Measurements from ENCODE around the gene PTPRN2. TPM values are rescaled to one million over a fixed set of nuclear protein-coding genes. Genes with fewer than 3 reads are reported as not detected.
"Not testable (repeated sequence)": the region's sequence is repeated elsewhere in the genome, so short reads cannot be mapped to it uniquely, and the experiment has no call there.

The PTPRN2 gene
- total and polyA plus RNA-seq, 2 donors from 2014 or later = 4.8 to 6.2 TPM

DNA sequence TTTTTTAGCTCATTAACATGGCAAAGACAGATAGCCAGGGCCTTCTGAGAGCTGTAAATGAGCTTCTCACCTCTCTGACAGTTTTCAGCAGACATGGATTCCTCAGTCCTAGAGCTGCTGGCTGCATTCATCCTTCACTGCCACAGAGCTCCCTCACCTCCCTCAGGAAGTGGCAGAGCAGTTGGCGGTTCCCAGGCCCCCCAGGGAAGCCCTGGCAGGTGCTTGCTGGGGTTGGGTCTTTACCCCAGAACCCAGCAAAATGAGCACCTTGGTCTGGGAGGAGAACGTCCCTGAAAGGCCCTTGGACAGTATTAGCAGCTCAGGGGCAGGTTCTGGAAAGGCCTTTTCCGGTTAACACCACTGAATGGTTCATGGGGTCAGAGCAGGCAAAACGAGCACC lies 288.0 kb downstream of the PTPRN2 start:
- H3K36me3 ChIP-seq (ENCODE audit: control insufficient read depth in 2 of 3, insufficient read depth in 3 of 3, low read length in 3 of 3) = no peaks in the 10 kb centered on the region
- no peak overlapping the region for H3K27ac ChIP-seq (ENCODE audit: low read depth in 2 of 2, low read length in 2 of 2)
- intact Hi-C loops (cut with DNase I) = no loop called here
- no peaks in the 10 kb centered on the region for H3K27me3 ChIP-seq (ENCODE audit: control insufficient read depth, insufficient read depth, low read length)
- FAIRE-seq (no peak), DNase-seq (peak in 1 of 5 donors; percentile 3)
- TF ChIP-seq, protein P1, sequence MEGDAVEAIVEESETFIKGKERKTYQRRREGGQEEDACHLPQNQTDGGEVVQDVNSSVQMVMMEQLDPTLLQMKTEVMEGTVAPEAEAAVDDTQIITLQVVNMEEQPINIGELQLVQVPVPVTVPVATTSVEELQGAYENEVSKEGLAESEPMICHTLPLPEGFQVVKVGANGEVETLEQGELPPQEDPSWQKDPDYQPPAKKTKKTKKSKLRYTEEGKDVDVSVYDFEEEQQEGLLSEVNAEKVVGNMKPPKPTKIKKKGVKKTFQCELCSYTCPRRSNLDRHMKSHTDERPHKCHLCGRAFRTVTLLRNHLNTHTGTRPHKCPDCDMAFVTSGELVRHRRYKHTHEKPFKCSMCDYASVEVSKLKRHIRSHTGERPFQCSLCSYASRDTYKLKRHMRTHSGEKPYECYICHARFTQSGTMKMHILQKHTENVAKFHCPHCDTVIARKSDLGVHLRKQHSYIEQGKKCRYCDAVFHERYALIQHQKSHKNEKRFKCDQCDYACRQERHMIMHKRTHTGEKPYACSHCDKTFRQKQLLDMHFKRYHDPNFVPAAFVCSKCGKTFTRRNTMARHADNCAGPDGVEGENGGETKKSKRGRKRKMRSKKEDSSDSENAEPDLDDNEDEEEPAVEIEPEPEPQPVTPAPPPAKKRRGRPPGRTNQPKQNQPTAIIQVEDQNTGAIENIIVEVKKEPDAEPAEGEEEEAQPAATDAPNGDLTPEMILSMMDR (IDR thresholded peaks at IDR 0.05; ENCODE audit: borderline replicate concordance, extremely low read depth, insufficient read depth) = no peak
- no peak overlapping the region for H3K9ac ChIP-seq (ENCODE audit: low read length in 3 of 3)
- no peak overlapping the region for H3K4me3 ChIP-seq (ENCODE audit: low read length in 3 of 3)
- H3K4me1 ChIP-seq (ENCODE audit: control insufficient read depth in 2 of 3, insufficient read depth in 2 of 3, low read depth in 1 of 3, low read length in 3 of 3) = no peaks in the 10 kb centered on the region
- H3K9me3 ChIP-seq (ENCODE audit: control insufficient read depth in 2 of 3, insufficient read depth in 1 of 3, low read length in 3 of 3) = no peaks in the 10 kb centered on the region

DNA sequence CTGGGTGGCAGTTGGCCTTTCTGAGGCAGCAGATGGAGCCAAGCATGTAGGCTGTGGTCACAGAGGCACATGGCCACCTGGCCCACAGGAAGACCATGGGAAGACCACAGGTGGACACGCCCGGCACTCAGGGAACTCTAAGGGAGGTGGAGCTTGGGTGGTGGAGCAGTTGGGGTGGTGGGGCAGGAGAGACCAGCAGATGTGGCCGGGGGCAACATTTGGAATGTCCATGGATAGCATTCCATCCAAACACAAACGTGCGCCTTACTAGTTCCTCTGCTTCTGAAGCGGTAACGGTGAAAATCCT lies 290.9 kb downstream of the PTPRN2 start:
- no peak overlapping the region for H3K27ac ChIP-seq (ENCODE audit: low read depth in 2 of 2, low read length in 2 of 2)
- no peaks in the 10 kb centered on the region for H3K36me3 ChIP-seq (ENCODE audit: control insufficient read depth in 2 of 3, insufficient read depth in 3 of 3, low read length in 3 of 3)
- no peak overlapping the region for H3K4me3 ChIP-seq (ENCODE audit: low read length in 3 of 3)
- intact Hi-C loops (cut with DNase I) = no loop called here
- DNase-seq (no peak), FAIRE-seq (no peak)
- H3K4me1 ChIP-seq (ENCODE audit: control insufficient read depth in 2 of 3, insufficient read depth in 2 of 3, low read depth in 1 of 3, low read length in 3 of 3) = no peaks in the 10 kb centered on the region
- TF ChIP-seq, protein P1 (IDR thresholded peaks at IDR 0.05; ENCODE audit: borderline replicate concordance, extremely low read depth, insufficient read depth) = no peak
- no peaks in the 10 kb centered on the region for H3K9me3 ChIP-seq (ENCODE audit: control insufficient read depth in 2 of 3, insufficient read depth in 1 of 3, low read length in 3 of 3)
- no peaks in the 10 kb centered on the region for H3K27me3 ChIP-seq (ENCODE audit: control insufficient read depth, insufficient read depth, low read length)
- H3K9ac ChIP-seq (ENCODE audit: low read length in 3 of 3) = no peak overlapping the region

DNA sequence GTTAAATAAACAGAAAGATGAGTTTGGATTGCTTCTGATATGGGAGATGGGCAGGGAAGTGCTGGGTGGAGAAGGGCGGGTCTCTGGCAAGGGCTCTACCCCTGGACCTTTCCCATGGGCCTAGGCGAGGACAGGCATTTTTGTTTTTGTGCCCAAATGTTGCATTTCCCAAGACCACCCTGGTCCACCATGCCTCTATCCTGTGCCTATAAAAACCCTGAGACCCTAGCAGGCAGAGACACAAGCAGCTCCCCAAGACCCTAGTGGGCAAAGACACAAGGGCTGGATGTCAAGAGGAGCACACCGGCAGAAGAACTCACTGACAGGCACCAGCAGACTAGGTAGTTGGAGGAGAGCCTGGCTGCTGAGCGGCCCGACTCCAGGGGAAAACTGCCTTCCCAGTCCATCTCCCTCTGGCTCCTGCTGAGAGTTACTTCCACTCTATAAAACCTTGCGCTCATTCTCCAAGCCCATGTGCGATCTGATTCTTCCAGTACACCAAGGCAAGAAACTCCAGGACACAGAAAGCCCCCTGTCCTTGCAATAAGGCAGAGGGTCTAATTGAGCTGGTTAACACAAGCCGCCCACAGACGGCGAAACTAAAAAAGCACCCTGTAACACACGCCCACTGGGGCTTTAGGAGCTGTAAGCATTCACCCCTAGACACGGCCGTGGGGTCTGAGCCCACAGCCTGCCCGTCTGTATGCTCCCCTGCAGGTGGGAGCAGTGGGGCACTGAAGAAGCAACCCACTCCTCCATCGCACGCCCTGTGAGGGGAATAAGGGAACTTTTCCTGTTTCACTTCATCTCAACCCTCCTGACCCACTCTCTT lies 291.4 kb downstream of the PTPRN2 start:
- intact Hi-C loops (cut with DNase I) = no loop called here
- H3K4me1 ChIP-seq (ENCODE audit: control insufficient read depth in 2 of 3, insufficient read depth in 2 of 3, low read depth in 1 of 3, low read length in 3 of 3) = no peaks in the 10 kb centered on the region
- no peaks in the 10 kb centered on the region for H3K9me3 ChIP-seq (ENCODE audit: control insufficient read depth in 2 of 3, insufficient read depth in 1 of 3, low read length in 3 of 3)
- H3K4me3 ChIP-seq (ENCODE audit: low read length in 3 of 3) = no peak overlapping the region
- H3K27ac ChIP-seq (ENCODE audit: low read depth in 2 of 2, low read length in 2 of 2) = no peak overlapping the region
- H3K9ac ChIP-seq (ENCODE audit: low read length in 3 of 3) = no peak overlapping the region
- H3K27me3 ChIP-seq (ENCODE audit: control insufficient read depth, insufficient read depth, low read length) = no peaks in the 10 kb centered on the region
- H3K36me3 ChIP-seq (ENCODE audit: control insufficient read depth in 2 of 3, insufficient read depth in 3 of 3, low read length in 3 of 3) = no peaks in the 10 kb centered on the region
- TF ChIP-seq, protein P1 (IDR thresholded peaks at IDR 0.05; ENCODE audit: borderline replicate concordance, extremely low read depth, insufficient read depth) = no peak
- DNase-seq = no peak
- no peak for FAIRE-seq

DNA sequence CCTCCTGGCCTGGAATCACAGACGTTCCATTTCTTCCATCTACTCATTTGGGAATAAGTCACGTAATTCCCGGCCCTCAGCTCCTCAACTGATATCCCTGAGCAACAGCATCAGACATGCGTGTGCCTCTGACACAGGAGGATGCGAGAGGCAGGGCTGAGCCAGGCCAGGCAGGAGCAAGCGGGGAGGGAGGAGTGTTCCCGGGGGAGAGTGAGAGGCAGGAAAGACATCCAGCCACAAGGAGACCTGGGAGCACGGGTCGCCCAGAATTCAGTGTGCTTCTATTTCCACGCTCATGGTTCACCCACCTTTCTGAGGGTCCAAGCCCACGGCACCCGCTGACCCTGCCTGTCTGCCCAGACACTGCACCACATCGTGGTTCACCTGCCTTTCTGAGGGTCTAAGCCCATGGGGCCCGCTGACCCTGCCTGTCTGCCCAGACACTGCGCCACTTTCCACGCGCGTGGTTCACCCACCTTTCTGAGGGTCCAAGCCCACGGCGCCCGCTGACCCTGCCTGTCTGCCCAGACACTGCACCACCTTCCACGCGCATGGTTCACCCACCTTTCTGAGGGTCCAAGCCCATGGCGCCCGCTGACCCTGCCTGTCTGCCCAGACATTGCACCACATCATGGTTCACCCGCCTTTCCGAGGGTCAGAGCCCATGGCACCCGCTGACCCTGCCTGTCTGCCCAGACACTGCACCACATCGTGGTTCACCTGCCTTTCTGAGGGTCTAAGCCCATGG lies 293.0 kb downstream of the PTPRN2 start:
- H3K4me3 ChIP-seq (ENCODE audit: low read length in 3 of 3); H3K27me3 ChIP-seq (ENCODE audit: control insufficient read depth, insufficient read depth, low read length); intact Hi-C loops (cut with DNase I); FAIRE-seq; H3K9me3 ChIP-seq (ENCODE audit: control insufficient read depth in 2 of 3, insufficient read depth in 1 of 3, low read length in 3 of 3); H3K9ac ChIP-seq (ENCODE audit: low read length in 3 of 3); H3K4me1 ChIP-seq (ENCODE audit: control insufficient read depth in 2 of 3, insufficient read depth in 2 of 3, low read depth in 1 of 3, low read length in 3 of 3); H3K27ac ChIP-seq (ENCODE audit: low read depth in 2 of 2, low read length in 2 of 2); H3K36me3 ChIP-seq (ENCODE audit: control insufficient read depth in 2 of 3, insufficient read depth in 3 of 3, low read length in 3 of 3): not testable (repeated sequence)
- peak in 1 of 5 donors; percentile 5 for DNase-seq

Data from kidney (tissue), 14 donors.